Astrocyte (in vitro differentiated cells and primary cell): Measurements from ENCODE around the gene BMPER.

ENCODE experiments used
- CTCF ChIP-seq: IDR thresholded peaks from 2 replicates; pipeline ENCODE4 v1.5.1; 2011; ENCODE audit warnings: low read depth, mild to moderate bottlenecking, inconsistent platforms, low read length, moderate library complexity; ENCODE audit not compliant: insufficient read depth
- EZH2 ChIP-seq: IDR thresholded peaks from 2 replicates; pipeline ENCODE4 v1.6.1; 2012; ENCODE audit warnings: mild to moderate bottlenecking, low read length, inconsistent platforms; ENCODE audit not compliant: insufficient read depth

GRCh38 chr7:33861947-33862346, 43.4 kb upstream of the BMPER start:
- TF ChIP-seq CTCF = no peak
- no peak for TF ChIP-seq EZH2
